HG03432 (cell line): ENCODE measurements around the gene NME7.
"Not testable (repeated sequence)": the region's sequence is repeated elsewhere in the genome, so short reads cannot be mapped to it uniquely, and the experiment has no call there.

Experiments
- ATAC-seq: cut with Tn5 transposase; IDR thresholded peaks from one replicate; pipeline ENCODE4 v1.9.1; 2021; ENCODE audit warnings: mild to moderate bottlenecking, moderate library complexity; ENCODE audit not compliant: unreplicated experiment

The NME7 gene

GRCh38 chr1:169236880-169237279, 130.7 kb downstream of the NME7 start:
- ATAC-seq, result no peak

DNA sequence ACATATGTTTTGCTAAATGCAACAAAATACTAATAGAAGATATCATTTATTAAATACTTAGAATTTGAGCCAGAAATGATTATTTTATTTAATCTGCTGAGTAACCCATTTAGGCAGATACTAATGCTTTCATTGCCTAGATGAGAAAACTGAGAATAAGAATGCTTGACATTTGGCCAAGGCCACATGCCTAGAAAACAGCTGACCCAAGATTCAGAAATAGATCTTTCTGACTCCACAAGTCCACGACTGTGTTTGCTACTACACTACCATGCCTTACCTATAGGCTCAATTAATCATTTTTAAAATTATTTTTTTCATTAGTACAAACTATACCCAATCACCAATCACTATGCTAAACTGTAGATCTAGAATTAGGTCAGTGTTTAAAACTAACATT, 131.5 kb downstream of the NME7 start:
- no peak for ATAC-seq

- no peak for ATAC-seq
Observed at GRCh38 chr1:169235568-169235967, 132.0 kb downstream of the NME7 start.

GRCh38 chr1:169234780-169235179, 132.8 kb downstream of the NME7 start:
- no peak for ATAC-seq

- ATAC-seq, result no peak
Observed at GRCh38 chr1:169217636-169218035, 150.0 kb downstream of the NME7 start.

DNA sequence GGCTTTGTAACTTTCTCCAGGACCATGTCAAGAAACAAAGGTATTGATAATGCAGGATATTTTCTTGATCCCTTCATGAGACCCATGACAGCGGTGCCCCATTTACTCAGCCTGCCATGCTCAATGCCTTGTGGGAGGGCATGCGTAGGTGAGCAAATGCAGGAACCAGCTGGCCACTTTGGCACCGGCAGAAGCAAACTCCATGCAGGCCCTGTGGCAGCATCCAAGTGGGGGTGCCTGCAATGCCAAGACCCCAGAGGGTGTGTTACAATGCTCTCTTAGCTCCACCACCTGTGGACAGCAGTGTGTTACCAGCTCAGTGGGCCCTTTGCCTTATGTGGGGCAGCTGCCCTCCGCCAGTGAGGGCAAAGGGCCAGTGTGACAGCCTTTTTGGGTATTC, 153.0 kb downstream of the NME7 start:
- no peak for ATAC-seq

DNA sequence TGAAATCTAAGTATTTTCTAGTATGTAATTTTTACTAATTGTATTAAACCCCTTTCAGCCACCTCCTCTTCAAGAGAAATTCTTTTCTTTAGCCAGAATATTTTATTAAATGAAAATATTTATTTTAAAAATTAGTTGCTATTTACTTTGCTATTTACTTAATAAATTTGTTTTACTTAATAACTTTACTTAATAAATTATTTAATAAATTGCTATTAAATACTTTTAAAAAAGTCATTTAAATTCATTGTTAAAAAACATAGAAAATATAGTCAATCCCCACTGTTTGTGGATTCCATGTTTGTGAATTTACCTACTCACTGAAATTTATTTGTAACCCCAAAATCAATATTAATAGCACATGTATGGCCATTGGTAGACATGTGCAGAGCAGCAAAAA, 155.5 kb downstream of the NME7 start:
- no peak for ATAC-seq

DNA sequence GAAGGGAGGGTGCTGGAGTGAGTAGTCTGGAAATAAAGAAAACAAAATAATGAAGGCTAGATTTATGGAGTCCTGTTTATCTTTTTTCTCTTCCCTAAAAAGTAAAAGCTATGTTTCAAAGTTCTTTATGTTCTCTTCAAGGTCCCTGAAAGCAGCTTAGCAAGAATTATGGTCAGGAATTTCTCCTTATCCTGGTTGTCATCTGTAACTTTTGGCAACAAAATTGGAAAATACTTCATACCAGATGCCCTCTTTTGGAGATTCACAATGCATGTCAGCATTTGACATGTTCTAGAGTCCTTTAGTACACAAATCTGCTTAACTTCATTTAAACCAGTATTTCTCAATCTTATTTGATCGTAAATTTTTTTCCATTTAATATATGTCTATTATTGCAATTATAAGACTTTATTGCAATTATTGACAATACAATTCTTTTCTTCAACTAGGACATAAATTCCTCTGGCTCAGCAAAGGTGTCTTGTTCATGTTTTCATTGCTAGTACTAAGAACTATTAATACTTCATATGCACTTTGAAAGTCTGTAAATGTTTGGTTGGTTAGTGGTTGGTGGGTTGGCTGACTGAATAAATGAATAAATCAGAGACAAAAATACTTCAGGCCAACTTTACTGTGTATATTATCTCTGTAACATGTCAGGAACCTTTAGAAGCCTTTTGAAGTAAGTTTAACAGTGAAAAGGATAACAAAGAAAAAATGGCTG, 159.6 kb downstream of the NME7 start:
- ATAC-seq, result no peak

GRCh38 chr1:169204157-169204556, 163.4 kb downstream of the NME7 start:
- ATAC-seq, result no peak

DNA sequence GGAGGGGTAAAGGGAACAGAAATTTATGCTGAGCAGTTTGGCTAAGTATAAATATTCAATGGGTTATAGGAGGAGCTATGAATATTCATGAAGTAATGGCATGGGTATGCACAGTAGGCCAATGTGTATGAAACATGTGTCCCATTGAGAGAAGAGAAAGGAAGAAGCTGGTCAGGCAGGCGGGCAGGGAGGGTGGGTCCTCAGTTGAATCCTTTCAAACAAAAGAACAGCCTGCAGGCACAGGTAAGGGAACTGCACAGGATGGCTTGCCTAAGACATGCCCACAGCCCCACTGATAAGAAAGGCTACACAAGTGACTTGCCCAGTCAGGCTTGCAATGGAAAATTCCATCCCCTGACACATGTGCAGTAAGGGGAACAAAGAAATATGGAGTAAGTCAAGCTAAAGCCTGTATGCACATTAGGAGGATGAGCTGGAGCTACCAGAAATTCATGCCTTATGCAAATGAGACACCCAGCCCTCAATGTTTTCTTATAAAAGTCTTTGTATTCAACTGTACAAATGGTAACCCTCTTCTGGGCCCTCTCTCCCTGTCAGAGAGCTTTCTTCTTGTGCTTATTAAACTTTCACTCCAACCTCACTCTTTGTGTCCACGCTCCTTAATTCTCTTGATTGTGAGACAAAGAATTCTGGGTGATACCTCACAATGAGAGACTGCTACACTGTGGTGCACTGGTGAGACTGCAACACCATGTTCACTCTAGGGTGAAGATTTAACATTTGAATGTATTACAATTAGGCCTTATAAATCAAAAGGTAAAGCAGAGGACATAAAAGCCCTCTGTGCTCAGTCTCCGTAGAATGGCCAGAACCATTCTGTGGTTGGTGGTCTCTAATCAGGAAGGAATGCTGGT, 164.6 kb downstream of the NME7 start:
- ATAC-seq, result no peak

GRCh38 chr1:169201084-169201619, 166.4 kb downstream of the NME7 start:
- ATAC-seq, result no peak

GRCh38 chr1:169200319-169200718, 167.3 kb downstream of the NME7 start:
- no peak for ATAC-seq

- no peak for ATAC-seq
Observed at GRCh38 chr1:169196581-169196980, 171.0 kb downstream of the NME7 start.

DNA sequence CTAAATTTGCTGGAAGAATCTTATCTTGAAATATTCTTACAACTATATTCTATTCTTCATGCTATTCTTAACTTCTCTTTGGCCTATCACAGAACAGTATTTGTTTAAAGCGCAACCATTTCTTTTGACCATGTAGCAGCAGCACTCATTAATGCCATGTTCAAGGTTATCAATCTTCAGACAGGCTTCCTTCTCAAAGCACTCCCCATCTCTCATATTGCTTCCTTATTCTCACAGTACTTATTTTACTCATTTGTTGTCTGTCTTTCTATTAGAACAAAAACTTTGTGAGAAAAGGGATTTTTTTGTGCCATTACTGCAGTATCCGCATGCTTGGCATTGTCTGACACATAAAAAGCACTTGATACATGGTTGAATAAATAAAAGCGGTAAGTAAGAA, 171.4 kb downstream of the NME7 start:
- ATAC-seq, result no peak

- no peak for ATAC-seq
Observed at GRCh38 chr1:169193191-169193850, 174.3 kb downstream of the NME7 start.

- ATAC-seq, result no peak
Observed at GRCh38 chr1:169186106-169186505, 181.5 kb downstream of the NME7 start.

- ATAC-seq, result no peak
Observed at GRCh38 chr1:169184812-169185211, 182.8 kb downstream of the NME7 start.

DNA sequence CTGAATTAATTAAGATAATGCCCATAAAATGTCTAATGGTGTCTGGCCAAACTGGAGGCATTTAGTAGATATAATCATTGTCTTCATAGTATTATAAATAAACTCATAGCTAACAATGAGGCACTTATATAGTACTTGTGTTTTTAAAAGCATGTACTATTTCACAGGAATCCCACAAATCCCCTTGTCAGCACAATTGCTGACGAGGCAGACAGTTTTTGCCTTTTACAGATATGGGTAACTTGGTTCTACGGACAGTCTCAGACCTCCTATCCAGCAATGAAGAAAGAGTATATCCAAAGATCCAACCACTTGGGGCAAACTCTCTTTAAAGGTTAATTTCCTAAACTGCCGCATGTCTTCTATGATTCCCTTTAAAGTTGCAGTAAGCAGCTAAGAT, 187.4 kb downstream of the NME7 start:
- no peak for ATAC-seq

DNA sequence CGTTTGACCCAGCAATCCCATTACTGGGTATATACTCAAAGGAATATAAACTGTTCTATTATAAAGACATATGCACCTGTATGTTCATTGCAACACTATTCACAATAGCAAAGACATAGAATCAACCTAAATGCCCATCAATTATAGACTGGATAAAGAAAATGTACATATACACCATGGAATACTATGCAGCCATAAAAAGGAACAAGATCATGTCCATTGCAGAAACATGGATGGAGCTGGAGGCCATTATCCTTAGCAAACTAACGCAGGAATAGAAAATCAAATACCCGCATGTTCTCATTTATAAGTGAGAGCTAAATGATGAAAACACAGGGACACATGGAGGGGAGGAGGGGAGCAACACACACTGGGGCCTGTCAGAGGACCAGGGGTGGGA, 188.2 kb downstream of the NME7 start:
- not testable (repeated sequence) for ATAC-seq

DNA sequence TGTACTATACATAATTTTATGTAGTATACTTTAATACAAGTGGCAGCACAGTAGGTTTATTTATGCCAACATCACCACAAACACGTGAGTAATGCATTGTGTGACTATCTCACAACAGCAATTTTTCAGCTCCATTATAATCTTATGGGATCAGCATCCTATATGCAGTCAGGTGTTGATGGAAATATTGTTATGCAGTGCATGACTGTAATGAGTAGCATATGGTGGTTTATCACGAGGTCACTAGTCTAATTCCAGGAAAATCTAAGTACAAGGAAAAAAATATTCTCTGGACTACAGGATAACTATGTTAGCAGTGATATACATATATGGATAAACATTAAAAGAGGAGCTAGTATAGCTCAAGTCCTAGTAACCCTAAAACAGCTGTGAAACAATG, 192.1 kb downstream of the NME7 start:
- no peak for ATAC-seq

GRCh38 chr1:169163059-169163458, 204.5 kb downstream of the NME7 start:
- peak; percentile 48 for ATAC-seq
